A549 (cell line): Measurements from ENCODE around the gene ARVCF. TPM values are rescaled to one million over a fixed set of nuclear protein-coding genes. Genes with fewer than 3 reads are reported as not detected.

Experiments
- ATAC-seq, 2 experiments: fragments of 200-7000 bp in 1 of 2; fragments of >200 bp in 1 of 2; cut with Nextera tagmentation in 1 of 2; cut with Tn5 transposase in 1 of 2; 3 replicates each; pipeline versions ENCODE4 v1.8.0 to v1.9.1; 2018 to 2020; ENCODE audit warnings: mild to moderate bottlenecking in 1 of 2, moderate library complexity in 1 of 2
- CTCF ChIA-PET: fragments of 300-600 bp; sonication (Branson Sonifier 250); formaldehyde crosslinking; extraction: SDS; loops from one replicate; lab custom pipeline; 2021; ENCODE audit warnings: antibody characterized with exemption, inconsistent platforms; lab: Yijun Ruan, JAX
- POLR2A ChIA-PET: fragments of 350-600 bp; formaldehyde crosslinking; extraction: SDS; loops from one replicate; lab custom pipeline; 2021; ENCODE audit warnings: antibody characterized with exemption, inconsistent platforms; lab: Yijun Ruan, JAX
- DNase-seq, 2 experiments: peaks; one replicate each; pipeline versions ENCODE4 v3.0.0 to v3.0.0-alpha.2; 2011 to 2016; ENCODE audit warnings: low read depth in 1 of 2, low spot score in 1 of 2
- FAIRE-seq: peaks from 2 replicates; lab custom pipeline; 2011; peaks lifted over from hg19 to GRCh38; lab: Jason Lieb, UNC
- H3K27ac ChIP-seq, 2 experiments: fragments of >200 bp; sonication (Bioruptor Twin); formaldehyde crosslinking; 3 replicates each; pipeline ENCODE4 v1.5.1; 2016 to 2017
- H3K4me1 ChIP-seq: fragments of >200 bp; sonication (Bioruptor Twin); formaldehyde crosslinking; 3 replicates; pipeline ENCODE4 v1.6.1; 2016
- H3K4me2 ChIP-seq: fragments of >200 bp; sonication (Bioruptor Twin); formaldehyde crosslinking; 3 replicates; pipeline ENCODE4 v1.6.1; 2016
- H3K4me3 ChIP-seq: fragments of >200 bp; sonication (Bioruptor Twin); formaldehyde crosslinking; 3 replicates; pipeline ENCODE4 v1.5.1; 2016
- H3K9me3 ChIP-seq: fragments of >200 bp; sonication (Bioruptor Twin); formaldehyde crosslinking; 3 replicates; pipeline ENCODE4 v1.6.1; 2016
- BCL3 ChIP-seq: fragments of >200 bp; sonication (Bioruptor Twin); formaldehyde crosslinking; IDR thresholded peaks from 3 replicates; pipeline ENCODE4 v1.6.1; 2016
- CHD2 ChIP-seq: fragments of 150-350 bp; IDR thresholded peaks from 2 replicates; pipeline ENCODE4 v1.6.1; 2014; ENCODE audit warnings: low read length; ENCODE audit not compliant: partially characterized antibody
- CHD4 ChIP-seq: fragments of 200-600 bp; sonication (generic); IDR thresholded peaks from 2 replicates; pipeline ENCODE4 v1.6.1; 2016; ENCODE audit warnings: antibody characterized with exemption, mild to moderate bottlenecking, borderline replicate concordance
- EHMT2 ChIP-seq: fragments of 200-600 bp; sonication (generic); IDR thresholded peaks from 2 replicates; pipeline ENCODE4 v1.6.1; 2016; ENCODE audit warnings: antibody characterized with exemption, low read depth, mild to moderate bottlenecking, moderate library complexity
- ESRRA ChIP-seq: fragments of 150-350 bp; IDR thresholded peaks from 2 replicates; pipeline ENCODE4 v1.6.1; 2014; ENCODE audit warnings: mild to moderate bottlenecking, low read length, borderline replicate concordance
- FOSB ChIP-seq: fragments of 250-450 bp; sonication (Bioruptor Pico); IDR thresholded peaks from 2 replicates; pipeline ENCODE4 v1.5.0; 2020; ENCODE audit warnings: mild to moderate bottlenecking, moderate library complexity
- FOSL2 ChIP-seq, 2 experiments: fragments of 450-650 bp in 1 of 2; fragments of >200 bp in 1 of 2; sonication (Bioruptor Twin) in 1 of 2; formaldehyde crosslinking; IDR thresholded peaks; 2 replicates each; pipeline versions ENCODE4 v1.5.0 to v1.6.1; 2016 to 2020; ENCODE audit warnings: mild to moderate bottlenecking in 1 of 2, moderate library complexity in 1 of 2
- GATA3 ChIP-seq: IDR thresholded peaks from 2 replicates; pipeline ENCODE4 v1.6.1; 2012; ENCODE audit warnings: borderline replicate concordance
- HES2 ChIP-seq: fragments of >200 bp; sonication (Bioruptor Twin); formaldehyde crosslinking; IDR thresholded peaks from 2 replicates; pipeline ENCODE4 v1.6.1; 2016
- HEYL ChIP-seq: fragments of 250-450 bp; sonication (Bioruptor Pico); IDR thresholded peaks from 2 replicates; pipeline ENCODE4 v1.8.0; 2021; ENCODE audit warnings: mild to moderate bottlenecking, moderate library complexity
- HOXB13 ChIP-seq: fragments of 250-450 bp; sonication (Bioruptor Pico); IDR thresholded peaks from 2 replicates; pipeline ENCODE4 v1.5.0; 2020; ENCODE audit warnings: low read depth, mild to moderate bottlenecking, moderate library complexity
- KDM1A ChIP-seq: fragments of 200-600 bp; sonication (generic); IDR thresholded peaks from 2 replicates; pipeline ENCODE4 v1.6.1; 2016; ENCODE audit warnings: low read depth, mild to moderate bottlenecking
- MAZ ChIP-seq: fragments of 150-350 bp; IDR thresholded peaks from 2 replicates; pipeline ENCODE4 v1.6.1; 2014; ENCODE audit warnings: antibody characterized with exemption, low read depth, low read length, borderline replicate concordance
- NPAS2 ChIP-seq: fragments of 250-450 bp; sonication (Bioruptor Pico); IDR thresholded peaks from 2 replicates; pipeline ENCODE4 v1.8.0; 2022; ENCODE audit warnings: mild to moderate bottlenecking, moderate library complexity, borderline replicate concordance
- NR3C1 ChIP-seq: fragments of >200 bp; sonication (Bioruptor Twin); formaldehyde crosslinking; IDR thresholded peaks from 3 replicates; pipeline ENCODE4 v1.6.1; 2017
- PBX3 ChIP-seq: IDR thresholded peaks from 2 replicates; pipeline ENCODE4 v1.6.1; 2012
- POLR2A ChIP-seq: IDR thresholded peaks from 2 replicates; pipeline ENCODE4 v1.6.1; 2012; ENCODE audit warnings: mild to moderate bottlenecking, low read length
- RCOR1 ChIP-seq: fragments of 150-350 bp; IDR thresholded peaks from 2 replicates; pipeline ENCODE4 v1.6.1; 2014; ENCODE audit warnings: antibody characterized with exemption, low read length, low read depth
- REST ChIP-seq: fragments of 200-600 bp; sonication (generic); IDR thresholded peaks from 2 replicates; pipeline ENCODE4 v1.6.1; 2016; ENCODE audit warnings: antibody characterized with exemption, mild to moderate bottlenecking, moderate library complexity
- RNF2 ChIP-seq: fragments of 200-600 bp; sonication (generic); IDR thresholded peaks from 2 replicates; pipeline ENCODE4 v1.6.1; 2016; ENCODE audit warnings: low read depth, mild to moderate bottlenecking, antibody characterized with exemption, moderate library complexity, borderline replicate concordance
- SMC3 ChIP-seq: fragments of >200 bp; sonication (Bioruptor Twin); formaldehyde crosslinking; IDR thresholded peaks from 3 replicates; pipeline ENCODE4 v1.6.1; 2018; ENCODE audit warnings: inconsistent platforms
- TFCP2L1 ChIP-seq: fragments of 250-450 bp; sonication (Bioruptor Pico); IDR thresholded peaks from 2 replicates; pipeline ENCODE4 v1.5.0; 2021; ENCODE audit warnings: mild to moderate bottlenecking
- TP53 ChIP-seq: fragments of 250-450 bp; sonication (Bioruptor Pico); IDR thresholded peaks from 2 replicates; pipeline ENCODE4 v1.5.0; 2021; ENCODE audit warnings: mild to moderate bottlenecking, moderate library complexity
- ZFP36 ChIP-seq: fragments of 450-650 bp; IDR thresholded peaks from 2 replicates; pipeline ENCODE4 v1.6.1; 2014; ENCODE audit warnings: borderline replicate concordance; ENCODE audit not compliant: partially characterized antibody
- WGBS: methylation state at CpG from one replicate; pipeline ENCODE4 v1.1.6; 2017; ENCODE audit errors: missing lambda C conversion rate; 5-methylcytosine and 5-hydroxymethylcytosine counted together
- polyA plus RNA-seq, 4 experiments: library from polyadenylated mRNA; depleted of rRNA in 3 of 4; stranded (reverse); fragments of >200 nt; fragmentation: RNase III in 1 of 4; extraction: RNeasy Plus Mini Kit Qiagen cat#74134 plus additional on column Dnase treatment in 1 of 4; gene quantifications; 2 replicates in 3 of 4; 3 replicates in 1 of 4; pipeline ENCODE4 v1.2.3, GENCODE V29; 2011 to 2017

The ARVCF gene
- polyA plus RNA-seq, 2 of the 4 experiments (the other 2 are of a cell fraction) = 0.81 to 2.1 TPM

GRCh38 chr22:19981961-19982920 lies 34.4 kb downstream of the ARVCF start:
- CTCF ChIA-PET = interaction anchor here (1.1 kb wide), 1 partner anchor 30 kb away, joined by 4 read pairs; no protein-coding TSS in a partner anchor
- no peaks in the 10 kb centered on the region for H3K9me3 ChIP-seq
- H3K27ac ChIP-seq = no peak overlapping the region
- DNase-seq (no peak), ATAC-seq (no peak), FAIRE-seq (no peak)
- POLR2A ChIA-PET = no interaction called here
- H3K4me1 ChIP-seq = peaks cover 20% of the 10 kb centered on the region
- no peak overlapping the region for H3K4me3 ChIP-seq
- no peak for TF ChIP-seq ZFP36
- no peak for TF ChIP-seq BCL3
- no peak for TF ChIP-seq NPAS2 (CRISPR knock-in tag)
- no peak for TF ChIP-seq NR3C1
- no peak for TF ChIP-seq EHMT2
- TF ChIP-seq HES2 = no peak
- no peak for TF ChIP-seq HEYL
- TF ChIP-seq CHD2 = no peak
- no peak for TF ChIP-seq REST
- no peak for TF ChIP-seq PBX3
- H3K4me2 ChIP-seq = no peak overlapping the region
- 85% methylated on average over 9 of the region's 16 CpGs for WGBS

- POLR2A ChIA-PET = no interaction called here
- Histone ChIP-seq H3K4me3 (no peak overlapping the region), H3K9me3 (no peaks in the 10 kb centered on the region), H3K27ac (no peak overlapping the region), H3K4me1 (peaks cover 17% of the 10 kb centered on the region), H3K4me2 (no peak overlapping the region)
- WGBS = 87% methylated on average over 13 of the region's 33 CpGs
- FAIRE-seq (no peak), ATAC-seq (no peak), DNase-seq (no peak)
- TF ChIP-seq GATA3 = no peak
- TF ChIP-seq KDM1A = no peak
- TF ChIP-seq REST = no peak
- no peak for TF ChIP-seq MAZ
- TF ChIP-seq RCOR1 = no peak
- TF ChIP-seq TFCP2L1 (CRISPR knock-in tag) = no peak
- no peak for TF ChIP-seq HOXB13 (CRISPR knock-in tag)
- no peak for TF ChIP-seq FOSB
- no peak for TF ChIP-seq POLR2A
- no peak for TF ChIP-seq ESRRA
- no peak for TF ChIP-seq CHD4
- TF ChIP-seq RNF2 = no peak
- no peak for TF ChIP-seq SMC3
- no peak for TF ChIP-seq TP53 (CRISPR knock-in tag)
- TF ChIP-seq FOSL2 (IDR thresholded peaks at IDR 0.05) = no peak
- no peak for TF ChIP-seq FOSL2 (CRISPR knock-in tag; IDR thresholded peaks at IDR 0.05)
- CTCF ChIA-PET = interaction anchor here (0.5 to 1.1 kb wide), 3 partner anchors 10 to 494 kb away, joined by 3 to 4 read pairs (median 3); no protein-coding TSS in a partner anchor
Observed at GRCh38 chr22:19981171-19981960, 35.3 kb downstream of the ARVCF start.
